NB4 (cell line): ENCODE results near the gene NHEJ1.
A peak's percentile ranks its signal among the peaks of the same experiment; 100 is the strongest.

ENCODE experiments used
- DNase-seq: peaks from one replicate; pipeline ENCODE4 v3.0.0; 2010; ENCODE audit warnings: low read depth
- H3K4me3 ChIP-seq: one replicate; pipeline ENCODE4 v1.5.1; 2011; ENCODE audit warnings: mild to moderate bottlenecking, low read depth, low read length, moderate library complexity
- CTCF ChIP-seq: IDR thresholded peaks from one replicate; pipeline ENCODE4 v1.5.1; 2012; ENCODE audit warnings: low read depth, low read length
- MYC ChIP-seq: IDR thresholded peaks from 2 replicates; pipeline ENCODE4 v1.6.1; 2011; ENCODE audit warnings: low read depth, low read length
- POLR2A ChIP-seq: IDR thresholded peaks from 2 replicates; pipeline ENCODE4 v1.6.1; 2011; ENCODE audit warnings: mild to moderate bottlenecking; ENCODE audit not compliant: insufficient read length; ENCODE audit errors: extremely low read depth
- TF ChIP-seq, protein P1 (sequence below): IDR thresholded peaks from 2 replicates; pipeline ENCODE4 v1.6.1; 2011; ENCODE audit warnings: low read depth, low read length

Gene NHEJ1

GRCh38 chr2:219045937-219046550 is 114.6 kb downstream of the NHEJ1 start:
- H3K4me3 ChIP-seq, result no peak overlapping the region
- no peak for TF ChIP-seq POLR2A
- TF ChIP-seq MYC, result no peak
- no peak for TF ChIP-seq CTCF
- TF ChIP-seq, protein P1, sequence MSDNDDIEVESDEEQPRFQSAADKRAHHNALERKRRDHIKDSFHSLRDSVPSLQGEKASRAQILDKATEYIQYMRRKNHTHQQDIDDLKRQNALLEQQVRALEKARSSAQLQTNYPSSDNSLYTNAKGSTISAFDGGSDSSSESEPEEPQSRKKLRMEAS, result no peak
- peak; percentile 62 for DNase-seq

GRCh38 chr2:219042750-219043149 is 117.9 kb downstream of the NHEJ1 start:
- no peak for DNase-seq
- TF ChIP-seq MYC, result no peak
- TF ChIP-seq, protein P1, result no peak
- TF ChIP-seq POLR2A, result no peak
- TF ChIP-seq CTCF, result no peak
- no peak overlapping the region for H3K4me3 ChIP-seq

DNA sequence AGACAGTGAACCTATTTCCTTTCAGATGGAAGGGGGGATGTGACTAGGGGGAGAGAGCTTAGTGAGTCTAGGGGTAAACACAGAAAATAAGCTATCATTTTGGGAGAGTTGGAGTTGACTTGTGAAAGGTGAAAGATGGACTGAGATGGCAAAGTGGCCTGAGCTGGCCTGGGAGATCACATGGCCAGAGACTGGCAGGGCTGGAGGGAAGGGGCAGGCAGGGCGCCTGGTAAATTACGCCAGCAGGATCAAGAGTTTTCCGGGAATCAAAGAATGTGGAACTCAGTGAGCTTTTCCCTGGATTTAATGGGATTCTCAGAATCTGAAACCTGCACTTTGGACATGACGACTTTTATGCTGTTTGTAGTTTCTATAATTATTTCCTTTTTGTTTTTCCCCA is 118.5 kb downstream of the NHEJ1 start:
- H3K4me3 ChIP-seq, result no peak overlapping the region

DNA sequence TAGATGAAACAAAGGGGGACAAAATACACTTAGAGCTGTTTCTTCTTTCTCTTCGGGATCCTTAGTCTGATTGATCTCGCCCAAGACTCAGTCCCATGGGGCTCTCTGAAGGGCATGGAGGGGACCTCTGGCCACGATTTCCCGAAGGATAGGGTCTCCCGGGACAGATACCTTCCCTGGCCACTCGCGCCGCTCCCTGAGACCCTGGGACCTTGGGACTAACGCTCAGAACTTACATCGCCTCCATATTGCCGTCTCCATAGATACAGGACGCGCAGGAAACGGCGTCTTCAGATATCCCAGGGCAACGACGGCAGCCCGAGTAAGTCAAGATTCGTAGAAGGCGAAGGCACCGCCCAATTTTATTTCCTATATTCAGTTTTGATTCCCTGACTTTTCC is 119.4 kb downstream of the NHEJ1 start, which contains the start of gene CFAP65:
Gene CFAP65, minus strand, starts transcription at position 265 of the 400 bp plus-strand sequence. CDS start 2,468 bp downstream, outside the sequence.
- TF ChIP-seq CTCF (no peak), MYC (no peak), POLR2A (no peak)
- TF ChIP-seq, protein P1, result no peak
- no peak within 1 kb of the TSS for H3K4me3 ChIP-seq
- DNase-seq, result no peak

More for the DNA sequence above, 118.5 kb downstream of the NHEJ1 start:
- no peak for TF ChIP-seq MYC
- TF ChIP-seq POLR2A, result no peak
- no peak for TF ChIP-seq CTCF
- TF ChIP-seq, protein P1, result no peak
- no peak for DNase-seq

GRCh38 chr2:219038600-219038999 is 122.0 kb downstream of the NHEJ1 start:
- H3K4me3 ChIP-seq, result no peak overlapping the region
- no peak for DNase-seq
- TF ChIP-seq CTCF (no peak), MYC (no peak), POLR2A (no peak)
